Kidney epithelial cell (primary cell): ENCODE results near the gene C1orf198. TPM values are rescaled to one million over a fixed set of nuclear protein-coding genes. Genes with fewer than 3 reads are reported as not detected.
A peak's percentile ranks its signal among the peaks of the same experiment; 100 is the strongest.
"Not testable (repeated sequence)": the region's sequence is repeated elsewhere in the genome, so short reads cannot be mapped to it uniquely, and the experiment has no call there.

ENCODE experiments used
- DNase-seq: peaks from one replicate; pipeline ENCODE4 v3.0.0-alpha.2; 2010; ENCODE audit warnings: low read depth
- H3K27me3 ChIP-seq: 2 replicates; pipeline ENCODE4 v1.6.0; 2011; ENCODE audit warnings: low read length; ENCODE audit not compliant: control insufficient read depth, insufficient read depth
- H3K36me3 ChIP-seq: 2 replicates; pipeline ENCODE4 v1.5.1; 2011; ENCODE audit warnings: low read length; ENCODE audit not compliant: control insufficient read depth, insufficient read depth
- H3K4me3 ChIP-seq: 2 replicates; pipeline ENCODE4 v1.5.1; 2011; ENCODE audit warnings: low read depth, mild to moderate bottlenecking, control low read depth, low read length
- CTCF ChIP-seq: IDR thresholded peaks from 2 replicates; pipeline ENCODE4 v1.5.1; 2011; ENCODE audit warnings: mild to moderate bottlenecking, moderate library complexity, low read length, control low read depth, inconsistent platforms; ENCODE audit not compliant: insufficient read depth, poor library complexity, severe bottlenecking
- total RNA-seq: library from RNA; depleted of rRNA; stranded (reverse); fragments of >200 nt; gene quantifications from 2 replicates; pipeline ENCODE4 v1.2.3, GENCODE V29; 2015

C1orf198 gene
- total RNA-seq, 1 donor from 2014 or later = 68.6 TPM

GRCh38 chr1:230852959-230853358 lies 15.4 kb downstream of the C1orf198 start:
- no peak for TF ChIP-seq CTCF
- no peak for DNase-seq
- Histone ChIP-seq H3K4me3 (no peak overlapping the region), H3K36me3 (no peaks in the 10 kb centered on the region), H3K27me3 (no peaks in the 10 kb centered on the region)

- TF ChIP-seq CTCF = no peak
Observed at GRCh38 chr1:230851291-230851691, 17.0 kb downstream of the C1orf198 start.

GRCh38 chr1:230850547-230850946 lies 17.8 kb downstream of the C1orf198 start:
- no peak for TF ChIP-seq CTCF
- H3K4me3 ChIP-seq = no peak overlapping the region

More at GRCh38 chr1:230851291-230851691, 17.0 kb downstream of the C1orf198 start:
- no peaks in the 10 kb centered on the region for H3K36me3 ChIP-seq
- no peaks in the 10 kb centered on the region for H3K27me3 ChIP-seq
- no peak overlapping the region for H3K4me3 ChIP-seq
- DNase-seq = no peak

GRCh38 chr1:230849451-230850224 lies 18.7 kb downstream of the C1orf198 start:
- H3K36me3 ChIP-seq = no peaks in the 10 kb centered on the region
- H3K27me3 ChIP-seq = no peaks in the 10 kb centered on the region
- no peak overlapping the region for H3K4me3 ChIP-seq
- peak; percentile 72 for DNase-seq
- no peak for TF ChIP-seq CTCF

More at GRCh38 chr1:230850547-230850946, 17.8 kb downstream of the C1orf198 start:
- no peaks in the 10 kb centered on the region for H3K27me3 ChIP-seq
- DNase-seq = no peak
- no peaks in the 10 kb centered on the region for H3K36me3 ChIP-seq

- TF ChIP-seq CTCF = no peak
- Histone ChIP-seq H3K4me3 (no peak overlapping the region), H3K27me3 (no peaks in the 10 kb centered on the region), H3K36me3 (no peaks in the 10 kb centered on the region)
- DNase-seq = no peak
Observed at GRCh38 chr1:230848235-230848634, 20.1 kb downstream of the C1orf198 start.

- not testable (repeated sequence) for DNase-seq, H3K36me3 ChIP-seq, H3K4me3 ChIP-seq, H3K27me3 ChIP-seq
Observed at GRCh38 chr1:230845184-230845583, 23.1 kb downstream of the C1orf198 start.
